GM18873 (cell line): Measurements from ENCODE around the gene ABCD3.
"Not testable (repeated sequence)": the region's sequence is repeated elsewhere in the genome, so short reads cannot be mapped to it uniquely, and the experiment has no call there.

Source experiments
- ATAC-seq: cut with Tn5 transposase; IDR thresholded peaks from one replicate; pipeline ENCODE4 v1.9.1; 2021; ENCODE audit warnings: mild to moderate bottlenecking, moderate library complexity, moderate number of reproducible peaks; ENCODE audit not compliant: unreplicated experiment, low FRiP score

Gene ABCD3

GRCh38 chr1:94417978-94418663 lies at the start of gene ABCD3:
Gene ABCD3 (plus strand): TSS chr1:94418389. CDS start chr1:94418479, 90 bp downstream.
- ATAC-seq = peak; percentile 93

- ATAC-seq = not testable (repeated sequence)
Observed at GRCh38 chr1:94372771-94373170, 45.4 kb upstream of the ABCD3 start.

GRCh38 chr1:94373311-94373710 lies 44.9 kb upstream of the ABCD3 start:
- ATAC-seq = not testable (repeated sequence)

GRCh38 chr1:94375666-94376065 lies 42.5 kb upstream of the ABCD3 start:
- not testable (repeated sequence) for ATAC-seq

GRCh38 chr1:94378493-94378892 lies 39.7 kb upstream of the ABCD3 start:
- not testable (repeated sequence) for ATAC-seq

GRCh38 chr1:94379615-94380014 lies 38.6 kb upstream of the ABCD3 start:
- ATAC-seq = no peak

- ATAC-seq = no peak
Observed at GRCh38 chr1:94382201-94382600, 36.0 kb upstream of the ABCD3 start.

GRCh38 chr1:94383966-94384408 lies 34.2 kb upstream of the ABCD3 start:
- peak; percentile 74 for ATAC-seq

GRCh38 chr1:94384485-94385265 lies 33.5 kb upstream of the ABCD3 start:
- ATAC-seq = no peak

- ATAC-seq = no peak
Observed at GRCh38 chr1:94385308-94385929, 32.8 kb upstream of the ABCD3 start.

GRCh38 chr1:94389298-94389697 lies 28.9 kb upstream of the ABCD3 start:
- no peak for ATAC-seq

GRCh38 chr1:94394247-94394646 lies 23.9 kb upstream of the ABCD3 start:
- ATAC-seq = no peak

- no peak for ATAC-seq
Observed at GRCh38 chr1:94395231-94395630, 23.0 kb upstream of the ABCD3 start.

- no peak for ATAC-seq
Observed at GRCh38 chr1:94395748-94396309, 22.4 kb upstream of the ABCD3 start.

- no peak for ATAC-seq
Observed at GRCh38 chr1:94396356-94397010, 21.7 kb upstream of the ABCD3 start.

- ATAC-seq = no peak
Observed at GRCh38 chr1:94398356-94398755, 19.8 kb upstream of the ABCD3 start.

GRCh38 chr1:94399453-94399852 lies 18.7 kb upstream of the ABCD3 start:
- no peak for ATAC-seq

- no peak for ATAC-seq
Observed at GRCh38 chr1:94401206-94401605, 17.0 kb upstream of the ABCD3 start.

- no peak for ATAC-seq
Observed at GRCh38 chr1:94406446-94406845, 11.7 kb upstream of the ABCD3 start.

GRCh38 chr1:94408104-94408830 lies 9.9 kb upstream of the ABCD3 start:
- ATAC-seq = no peak
